ENCODE data around the gene LRG1. TPM values are rescaled to one million over a fixed set of nuclear protein-coding genes. Genes with fewer than 3 reads are reported as not detected.

LRG1 gene
- total and polyA plus RNA-seq, 12 donors: 0.33 to 52.5 (median 1.6) TPM; not detected in 1

DNA sequence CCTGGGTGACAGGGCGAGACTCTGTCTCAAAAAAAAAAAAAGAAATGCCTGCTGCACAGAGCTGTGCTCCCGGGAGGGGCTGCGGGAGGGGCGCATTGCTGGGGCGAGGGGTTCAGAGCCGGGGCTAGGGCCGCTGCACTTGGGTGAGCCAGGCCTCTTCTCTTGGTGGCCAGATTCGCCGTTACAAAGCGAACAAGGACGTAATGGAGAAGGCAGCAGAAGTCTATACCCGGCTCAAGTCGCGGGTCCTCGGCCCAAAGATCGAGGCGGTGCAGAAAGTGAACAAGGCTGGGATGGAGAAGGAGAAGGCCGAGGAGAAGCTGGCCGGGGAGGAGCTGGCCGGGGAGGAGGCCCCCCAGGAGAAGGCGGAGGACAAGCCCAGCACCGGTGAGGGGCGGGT lies 40.5 kb downstream of the LRG1 start:
- no peak for DNase-seq
- Histone ChIP-seq H3K9me3 (replicated peaks in 1 of 3) (no peaks in the 10 kb centered on the region), H3K4me3 (no peak overlapping the region), H3K4me1 (replicated peaks in 1 of 2) (no peaks in the 10 kb centered on the region), H3K36me3 (replicated peaks in 1 of 2) (peaks cover 0 to 81% of the 10 kb centered on the region in 2 donors), H3K27ac (no peak overlapping the region), H3K27me3 (no peaks in the 10 kb centered on the region)
- TF ChIP-seq, protein P1, sequence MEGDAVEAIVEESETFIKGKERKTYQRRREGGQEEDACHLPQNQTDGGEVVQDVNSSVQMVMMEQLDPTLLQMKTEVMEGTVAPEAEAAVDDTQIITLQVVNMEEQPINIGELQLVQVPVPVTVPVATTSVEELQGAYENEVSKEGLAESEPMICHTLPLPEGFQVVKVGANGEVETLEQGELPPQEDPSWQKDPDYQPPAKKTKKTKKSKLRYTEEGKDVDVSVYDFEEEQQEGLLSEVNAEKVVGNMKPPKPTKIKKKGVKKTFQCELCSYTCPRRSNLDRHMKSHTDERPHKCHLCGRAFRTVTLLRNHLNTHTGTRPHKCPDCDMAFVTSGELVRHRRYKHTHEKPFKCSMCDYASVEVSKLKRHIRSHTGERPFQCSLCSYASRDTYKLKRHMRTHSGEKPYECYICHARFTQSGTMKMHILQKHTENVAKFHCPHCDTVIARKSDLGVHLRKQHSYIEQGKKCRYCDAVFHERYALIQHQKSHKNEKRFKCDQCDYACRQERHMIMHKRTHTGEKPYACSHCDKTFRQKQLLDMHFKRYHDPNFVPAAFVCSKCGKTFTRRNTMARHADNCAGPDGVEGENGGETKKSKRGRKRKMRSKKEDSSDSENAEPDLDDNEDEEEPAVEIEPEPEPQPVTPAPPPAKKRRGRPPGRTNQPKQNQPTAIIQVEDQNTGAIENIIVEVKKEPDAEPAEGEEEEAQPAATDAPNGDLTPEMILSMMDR (IDR thresholded peaks at IDR 0.05): no peak
- TF ChIP-seq POLR2A (IDR thresholded peaks at IDR 0.05): no peak
- WGBS, 4 donors: 96 to 98% (median 97%) methylated on average over 20 to 23 of the region's 23 CpGs
- intact Hi-C loops (cut with DNase I): no loop called here

DNA sequence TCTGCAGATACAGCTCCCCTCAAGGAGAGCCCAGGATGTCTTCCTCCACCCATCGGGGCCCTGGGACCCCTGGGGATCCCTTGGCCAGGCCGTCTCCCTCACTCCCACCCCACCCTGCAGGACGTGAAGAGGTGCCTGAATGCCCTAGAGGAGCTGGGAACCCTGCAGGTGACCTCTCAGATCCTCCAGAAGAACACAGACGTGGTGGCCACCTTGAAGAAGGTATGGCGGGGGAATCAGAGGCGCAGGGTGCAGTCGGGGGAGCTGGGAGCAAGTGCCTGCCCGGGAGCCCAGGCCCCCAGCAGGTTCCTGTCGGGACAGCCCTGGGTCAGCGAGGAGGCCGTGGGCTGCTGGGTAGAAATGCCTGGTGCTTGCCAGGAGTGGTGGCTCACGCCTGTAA lies 41.1 kb downstream of the LRG1 start:
- H3K27ac ChIP-seq: no peak overlapping the region
- H3K4me1 ChIP-seq (replicated peaks in 1 of 2): no peaks in the 10 kb centered on the region
- intact Hi-C loops (cut with DNase I): no loop called here
- no peak for DNase-seq
- no peaks in the 10 kb centered on the region for H3K27me3 ChIP-seq
- WGBS, 4 donors: 90 to 97% (median 94%) methylated on average over 9 to 12 of the region's 12 CpGs
- H3K36me3 ChIP-seq (replicated peaks in 1 of 2): peaks cover 0 to 87% of the 10 kb centered on the region in 2 donors
- TF ChIP-seq POLR2A (IDR thresholded peaks at IDR 0.05): no peak
- TF ChIP-seq, protein P1 (IDR thresholded peaks at IDR 0.05): no peak
- H3K4me3 ChIP-seq: no peak overlapping the region
- no peaks in the 10 kb centered on the region for H3K9me3 ChIP-seq (replicated peaks in 1 of 3)

DNA sequence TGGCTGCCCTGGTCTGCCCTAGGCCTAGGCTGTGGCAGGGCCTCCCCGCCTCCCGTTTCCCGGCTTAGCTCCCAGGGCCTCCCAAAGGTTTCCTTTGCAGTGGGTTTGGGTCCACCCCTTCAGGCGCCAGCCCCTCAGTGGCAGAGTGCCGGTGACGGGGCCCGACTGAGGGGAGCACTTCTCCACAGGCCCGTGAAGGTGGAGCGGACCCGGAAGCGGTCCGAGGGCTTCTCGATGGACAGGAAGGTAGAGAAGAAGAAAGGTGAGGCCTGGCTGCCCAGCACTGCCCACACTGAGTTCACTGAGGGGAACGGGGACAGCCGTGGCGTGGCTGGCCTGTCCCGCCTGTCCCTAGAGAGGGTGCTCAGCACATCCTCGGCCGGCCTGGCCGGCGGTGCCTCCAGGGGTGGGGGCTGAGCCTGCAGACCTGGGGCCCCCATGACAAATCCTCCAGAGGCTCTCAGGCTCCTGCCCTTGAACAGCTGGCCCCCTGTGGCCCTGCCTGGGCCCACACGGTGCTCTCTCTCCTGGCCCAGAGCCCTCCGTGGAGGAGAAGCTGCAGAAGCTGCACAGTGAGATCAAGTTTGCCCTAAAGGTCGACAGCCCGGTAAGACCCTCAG lies 42.0 kb downstream of the LRG1 start:
- Histone ChIP-seq H3K27ac (no peak overlapping the region), H3K4me1 (replicated peaks in 1 of 2) (no peaks in the 10 kb centered on the region), H3K4me3 (no peak overlapping the region), H3K27me3 (no peaks in the 10 kb centered on the region), H3K9me3 (replicated peaks in 1 of 3) (no peaks in the 10 kb centered on the region), H3K36me3 (replicated peaks in 1 of 2) (peaks cover 0 to 89% of the 10 kb centered on the region in 2 donors)
- TF ChIP-seq POLR2A (IDR thresholded peaks at IDR 0.05): no peak
- intact Hi-C loops (cut with DNase I): no loop called here
- 91 to 94% (median 92%) methylated on average over 15 to 25 of the region's 25 CpGs for WGBS, 4 donors
- no peak for DNase-seq

DNA sequence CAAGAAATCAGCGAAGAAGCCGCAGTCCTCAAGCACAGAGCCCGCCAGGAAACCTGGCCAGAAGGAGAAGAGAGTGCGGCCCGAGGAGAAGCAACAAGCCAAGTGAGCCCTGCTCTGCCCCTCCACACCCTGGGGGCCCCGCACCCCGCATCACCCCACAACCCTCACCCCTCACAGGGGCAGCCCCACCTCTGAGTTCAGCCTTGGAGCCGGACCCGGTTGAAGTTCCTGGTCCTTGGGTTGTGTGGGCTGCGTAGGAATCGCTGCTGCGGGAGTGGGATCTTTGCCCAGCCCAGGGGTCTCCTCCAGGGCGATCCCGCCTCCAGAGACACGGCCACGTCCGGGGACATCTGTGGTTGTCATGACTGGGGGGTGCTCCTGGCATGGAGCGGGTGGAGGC lies 43.5 kb downstream of the LRG1 start:
- H3K9me3 ChIP-seq (replicated peaks in 1 of 3): no peaks in the 10 kb centered on the region
- WGBS, 4 donors: 89 to 97% (median 89%) methylated on average over 5 to 18 of the region's 18 CpGs
- no peak overlapping the region for H3K27ac ChIP-seq
- intact Hi-C loops (cut with DNase I): no loop called here
- peaks cover 0 to 84% of the 10 kb centered on the region in 2 donors for H3K36me3 ChIP-seq (replicated peaks in 1 of 2)
- H3K4me1 ChIP-seq (replicated peaks in 1 of 2): no peaks in the 10 kb centered on the region
- H3K4me3 ChIP-seq: no peak overlapping the region
- no peak for DNase-seq
- no peaks in the 10 kb centered on the region for H3K27me3 ChIP-seq
- TF ChIP-seq, protein P1 (IDR thresholded peaks at IDR 0.05): no peak
- no peak for TF ChIP-seq POLR2A (IDR thresholded peaks at IDR 0.05)

DNA sequence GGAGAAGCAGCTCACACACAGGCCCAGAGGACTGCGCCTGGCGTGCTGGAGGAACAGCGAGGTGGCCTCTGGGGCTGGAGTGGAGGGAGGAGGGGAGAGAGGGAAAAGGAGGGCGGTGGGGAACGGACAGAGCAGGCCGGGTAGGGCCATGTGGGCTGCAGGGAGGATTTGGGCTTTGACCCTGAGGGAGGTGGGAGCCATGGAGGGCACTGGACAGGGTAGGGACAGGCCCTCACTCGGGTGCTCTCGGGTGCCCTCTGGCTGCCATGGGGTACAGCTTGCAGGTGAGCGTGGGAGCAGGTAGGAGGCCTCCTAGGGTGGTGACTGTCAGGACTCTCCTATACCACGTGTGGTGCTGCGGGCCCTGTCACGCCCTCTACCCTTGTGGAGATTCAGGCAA lies 44.4 kb downstream of the LRG1 start:
- Histone ChIP-seq H3K36me3 (replicated peaks in 1 of 2) (peaks cover 0 to 82% of the 10 kb centered on the region in 2 donors), H3K9me3 (replicated peaks in 1 of 3) (no peaks in the 10 kb centered on the region), H3K4me3 (no peak overlapping the region), H3K4me1 (replicated peaks in 1 of 2) (no peaks in the 10 kb centered on the region), H3K27me3 (no peaks in the 10 kb centered on the region), H3K27ac (no peak overlapping the region)
- intact Hi-C loops (cut with DNase I): no loop called here
- no peak for DNase-seq
- TF ChIP-seq POLR2A (IDR thresholded peaks at IDR 0.05): no peak
- TF ChIP-seq, protein P1 (IDR thresholded peaks at IDR 0.05): no peak
- 88 to 95% (median 92%) methylated on average over 6 to 12 of the region's 12 CpGs for WGBS, 4 donors

Measured in adrenal gland (tissue), 12 donors.